ENCODE measurements around the gene PRKCH. TPM values are rescaled to one million over a fixed set of nuclear protein-coding genes. Genes with fewer than 3 reads are reported as not detected.

Gene PRKCH
- total and polyA plus RNA-seq, 2 of the 13 experiments (the other 11 are each of a cell fraction or from before 2014, with no cell fraction given), result 0.48 to 1.3 TPM

DNA sequence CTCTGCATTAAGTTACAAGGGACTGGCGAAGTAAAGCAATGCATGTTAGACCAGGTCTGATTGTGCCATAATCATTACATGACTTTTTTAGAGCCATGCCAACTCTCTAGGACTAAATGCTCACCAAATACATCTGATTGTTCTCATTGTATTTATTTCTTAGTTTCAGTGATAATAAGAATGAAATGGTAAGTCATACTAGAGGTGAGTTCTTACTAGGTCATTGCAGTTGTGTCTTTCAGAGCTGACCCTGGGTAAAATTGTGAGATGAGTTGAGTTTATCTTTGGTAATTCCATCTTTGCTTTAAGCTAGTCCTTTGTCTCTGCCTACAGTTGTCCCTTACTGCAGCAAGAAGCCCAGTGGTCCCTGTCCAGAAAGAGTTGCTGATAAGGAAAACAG is 73.2 kb downstream of the PRKCH start:
- H3K27me3 ChIP-seq (ENCODE audit: control insufficient read depth in 1 of 2, insufficient read depth in 2 of 2, low read length in 2 of 2), result peaks cover 0 to 4% of the 10 kb centered on the region in 2 experiments; a peak in 1 of 5 replicates
- H3K9ac ChIP-seq (ENCODE audit: insufficient read depth, low read depth, low read length), result no peak overlapping the region
- POLR2A ChIA-PET, result no interaction called here
- H3K9me3 ChIP-seq (ENCODE audit: low read length), result no peaks in the 10 kb centered on the region
- no peak overlapping the region for H3K4me2 ChIP-seq (ENCODE audit: low read depth, low read length)
- WGBS (ENCODE audit: low lambda C conversion rate), result 6% methylated on average over 1 of the region's 1 CpG
- CTCF ChIA-PET (ENCODE audit: low intra/inter-chr PET ratio, low total read pairs), result no interaction called here
- intact Hi-C loops (cut with micrococcal nuclease; ENCODE audit: unreplicated experiment), result no loop called here
- DNase-seq (ENCODE audit: low spot score), result no peak
- BruUV-seq (replicated peaks), result no TSS peak
- H3K4me1 ChIP-seq (ENCODE audit: insufficient read depth, low read length), result no peaks in the 10 kb centered on the region
- H3K4me3 ChIP-seq (replicated peaks in 1 of 3; ENCODE audit: insufficient read depth in 1 of 3, low read depth in 2 of 3, low read length in 3 of 3), result no peak overlapping the region
- no peak for ATAC-seq
- in situ Hi-C loops (cut with HindIII; ENCODE audit: extremely low pct_ligation_motif_present, low pct_unique_long_range_greater_than_20kb), result no loop called here
- no peaks in the 10 kb centered on the region for H4K20me1 ChIP-seq (ENCODE audit: insufficient read depth, low read length)
- H3K79me2 ChIP-seq (ENCODE audit: insufficient read depth, low read length), result no peaks in the 10 kb centered on the region
- H2AFZ ChIP-seq (ENCODE audit: low read length), result no peak overlapping the region
- no peaks in the 10 kb centered on the region for H3K36me3 ChIP-seq (replicated peaks in 1 of 2; ENCODE audit: control insufficient read depth in 1 of 2, insufficient read depth in 2 of 2, low read length in 2 of 2)
- H3K27ac ChIP-seq (ENCODE audit: extremely low read length, insufficient read depth, low read length), result no peak overlapping the region
- no peak for FAIRE-seq
- no peak for TF ChIP-seq NRL (CRISPR knock-in tag; IDR thresholded peaks at IDR 0.05; ENCODE audit: borderline replicate concordance)
- TF ChIP-seq HMG20A (CRISPR knock-in tag; IDR thresholded peaks at IDR 0.05; ENCODE audit: borderline replicate concordance), result no peak
- no peak for TF ChIP-seq THYN1 (CRISPR knock-in tag; IDR thresholded peaks at IDR 0.05; ENCODE audit: borderline replicate concordance, low read depth)
- no peak for TF ChIP-seq ZNF253 (CRISPR knock-in tag; IDR thresholded peaks at IDR 0.05; ENCODE audit: borderline replicate concordance)
- TF ChIP-seq HNF4G (IDR thresholded peaks at IDR 0.05; ENCODE audit: borderline replicate concordance, low read depth, low read length), result no peak
- no peak for TF ChIP-seq HNF4G (CRISPR knock-in tag; IDR thresholded peaks at IDR 0.05; ENCODE audit: borderline replicate concordance, low read depth)
- no peak for TF ChIP-seq ZNF546 (CRISPR knock-in tag; conservative IDR thresholded peaks at IDR 0.05)
- TF ChIP-seq CENPT (CRISPR knock-in tag; IDR thresholded peaks at IDR 0.05; ENCODE audit: low read depth), result no peak
- TF ChIP-seq ZBTB43 (CRISPR knock-in tag; conservative IDR thresholded peaks at IDR 0.05), result no peak
- no peak for TF ChIP-seq RBFOX2 (IDR thresholded peaks at IDR 0.05; ENCODE audit: low read depth, low read length)
- TF ChIP-seq PRPF4 (IDR thresholded peaks at IDR 0.05; ENCODE audit: low read depth, low read length, poor library complexity, severe bottlenecking), result no peak
- no peak for TF ChIP-seq ZFP90 (CRISPR knock-in tag; IDR thresholded peaks at IDR 0.05; ENCODE audit: borderline replicate concordance)
- TF ChIP-seq TOE1 (CRISPR knock-in tag; IDR thresholded peaks at IDR 0.05), result no peak
- TF ChIP-seq, protein P1, sequence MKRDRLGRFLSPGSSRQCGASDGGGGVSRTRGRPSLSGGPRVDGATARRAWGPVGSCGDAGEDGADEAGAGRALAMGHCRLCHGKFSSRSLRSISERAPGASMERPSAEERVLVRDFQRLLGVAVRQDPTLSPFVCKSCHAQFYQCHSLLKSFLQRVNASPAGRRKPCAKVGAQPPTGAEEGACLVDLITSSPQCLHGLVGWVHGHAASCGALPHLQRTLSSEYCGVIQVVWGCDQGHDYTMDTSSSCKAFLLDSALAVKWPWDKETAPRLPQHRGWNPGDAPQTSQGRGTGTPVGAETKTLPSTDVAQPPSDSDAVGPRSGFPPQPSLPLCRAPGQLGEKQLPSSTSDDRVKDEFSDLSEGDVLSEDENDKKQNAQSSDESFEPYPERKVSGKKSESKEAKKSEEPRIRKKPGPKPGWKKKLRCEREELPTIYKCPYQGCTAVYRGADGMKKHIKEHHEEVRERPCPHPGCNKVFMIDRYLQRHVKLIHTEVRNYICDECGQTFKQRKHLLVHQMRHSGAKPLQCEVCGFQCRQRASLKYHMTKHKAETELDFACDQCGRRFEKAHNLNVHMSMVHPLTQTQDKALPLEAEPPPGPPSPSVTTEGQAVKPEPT (CRISPR knock-in tag; IDR thresholded peaks at IDR 0.05; ENCODE audit: low read depth), result no peak
